GM06990 (cell line): ENCODE data around the gene SLC49A3.
"Not testable (repeated sequence)": the region's sequence is repeated elsewhere in the genome, so short reads cannot be mapped to it uniquely, and the experiment has no call there.

Experiments
- DNase-seq: peaks from one replicate; pipeline ENCODE4 v3.0.0-alpha.2; 2011; ENCODE audit not compliant: insufficient read length; ENCODE audit errors: extremely low read depth
- H3K27me3 ChIP-seq: replicated peaks from 2 replicates; pipeline ENCODE4 v1.6.0; 2011; ENCODE audit warnings: low read length; ENCODE audit not compliant: control insufficient read depth, insufficient read depth
- H3K36me3 ChIP-seq: 2 replicates; pipeline ENCODE4 v1.5.1; 2011; ENCODE audit warnings: low read length; ENCODE audit not compliant: control insufficient read depth, insufficient read depth
- H3K4me3 ChIP-seq: replicated peaks from 2 replicates; pipeline ENCODE4 v1.5.1; 2011; ENCODE audit warnings: low read depth, mild to moderate bottlenecking, control low read depth, low read length
- CTCF ChIP-seq: IDR thresholded peaks from 2 replicates; pipeline ENCODE4 v1.5.1; 2011; ENCODE audit warnings: low read length, control low read depth, mild to moderate bottlenecking, inconsistent platforms; ENCODE audit not compliant: insufficient read depth, poor library complexity, severe bottlenecking

The SLC49A3 gene

GRCh38 chr4:688854-689681, at the start of gene SLC49A3:
Gene SLC49A3 (minus strand): TSS chr4:689151. CDS start chr4:689127, 24 bp downstream.
- Histone ChIP-seq H3K36me3 (no peaks in the 10 kb centered on the region), H3K27me3 (no peaks in the 10 kb centered on the region), H3K4me3 (peak within 1 kb of the TSS; percentile 3)
- no peak for TF ChIP-seq CTCF
- DNase-seq, result no peak

- H3K36me3 ChIP-seq, result peaks cover 31% of the 10 kb centered on the region
- H3K4me3 ChIP-seq, DNase-seq, H3K27me3 ChIP-seq: not testable (repeated sequence)
These were observed 47.6 kb upstream of the SLC49A3 start for GRCh38 chr4:736561-736960.

- H3K36me3 ChIP-seq, result peaks cover 34% of the 10 kb centered on the region
- H3K27me3 ChIP-seq, result no peaks in the 10 kb centered on the region
- DNase-seq, result no peak
- H3K4me3 ChIP-seq, result no peak overlapping the region
- no peak for TF ChIP-seq CTCF
These were observed 46.6 kb upstream of the SLC49A3 start for GRCh38 chr4:735583-735982.

GRCh38 chr4:734951-735350, 46.0 kb upstream of the SLC49A3 start:
- TF ChIP-seq CTCF, result no peak
- DNase-seq, result no peak
- Histone ChIP-seq H3K36me3 (peaks cover 34% of the 10 kb centered on the region), H3K27me3 (no peaks in the 10 kb centered on the region), H3K4me3 (no peak overlapping the region)

- Histone ChIP-seq H3K4me3 (no peak overlapping the region), H3K36me3 (peaks cover 31% of the 10 kb centered on the region), H3K27me3 (no peaks in the 10 kb centered on the region)
- no peak for DNase-seq
- no peak for TF ChIP-seq CTCF
These were observed 45.1 kb upstream of the SLC49A3 start for GRCh38 chr4:734075-734474.

- no peak for DNase-seq
These were observed 44.7 kb upstream of the SLC49A3 start for GRCh38 chr4:733631-733980.

More at GRCh38 chr4:733631-733980, 44.7 kb upstream of the SLC49A3 start:
- TF ChIP-seq CTCF, result no peak
- Histone ChIP-seq H3K4me3 (no peak overlapping the region), H3K27me3 (no peaks in the 10 kb centered on the region), H3K36me3 (peaks cover 31% of the 10 kb centered on the region)
